ENCODE data around the gene PIGU.

The PIGU gene

DNA sequence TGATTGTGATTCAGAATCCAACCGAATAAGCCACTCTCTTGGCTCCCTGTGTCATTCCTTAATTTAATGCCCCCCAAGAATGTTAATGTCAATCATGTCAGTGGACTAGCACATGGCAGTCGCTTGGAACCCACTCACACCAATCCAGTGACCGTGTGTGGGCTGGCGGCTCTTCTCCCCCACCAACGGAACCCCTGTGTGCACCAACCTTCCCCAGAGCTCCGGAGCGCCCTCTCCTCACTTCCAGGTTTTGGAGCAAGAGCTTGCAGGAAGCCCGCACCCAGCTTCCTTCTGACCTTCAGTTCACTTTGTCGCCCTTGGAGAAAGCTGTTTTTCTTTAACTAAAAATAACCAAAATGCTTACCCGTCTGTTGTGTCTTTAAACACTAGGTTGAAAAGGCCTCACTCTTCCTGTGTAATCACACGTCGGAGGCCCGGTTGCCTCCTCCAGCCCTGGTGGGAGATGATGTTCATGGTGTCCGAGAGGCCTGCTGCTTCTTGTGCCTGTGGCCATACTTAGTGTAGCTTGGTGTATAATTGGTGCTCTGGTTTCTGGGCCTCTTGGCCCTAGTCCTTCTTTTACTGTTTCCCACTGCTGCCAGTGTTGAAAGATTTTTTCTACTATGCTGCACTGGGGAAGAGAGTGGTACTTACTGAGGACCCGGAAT lies 136.2 kb downstream of the PIGU start:
- Histone ChIP-seq H3K4me3 (ENCODE audit: extremely low read depth, insufficient read depth, low read length, poor library complexity, severe bottlenecking) (no peak overlapping the region), H3K9me3 (ENCODE audit: control insufficient read depth, low read length) (no peaks in the 10 kb centered on the region), H3K36me3 (ENCODE audit: control insufficient read depth, insufficient read depth, low read length) (peaks cover 49% of the 10 kb centered on the region), H3K4me1 (ENCODE audit: control insufficient read depth, insufficient read depth, low read length, poor library complexity, severe bottlenecking) (no peaks in the 10 kb centered on the region), H3K27ac (ENCODE audit: low read depth, low read length, severe bottlenecking) (no peak overlapping the region)
- 91 to 97% methylated on average over 10 to 14 of the region's 15 CpGs for WGBS, 2 experiments (ENCODE audit: insufficient coverage in 2 of 2)

GRCh38 chr20:34539756-34540155 lies 137.1 kb downstream of the PIGU start:
- Histone ChIP-seq H3K27ac (ENCODE audit: low read depth, low read length, severe bottlenecking) (no peak overlapping the region), H3K36me3 (ENCODE audit: control insufficient read depth, insufficient read depth, low read length) (peaks cover 59% of the 10 kb centered on the region), H3K4me1 (ENCODE audit: control insufficient read depth, insufficient read depth, low read length, poor library complexity, severe bottlenecking) (no peaks in the 10 kb centered on the region), H3K9me3 (ENCODE audit: control insufficient read depth, low read length) (no peaks in the 10 kb centered on the region), H3K4me3 (ENCODE audit: extremely low read depth, insufficient read depth, low read length, poor library complexity, severe bottlenecking) (no peak overlapping the region)
- 80 to 91% methylated on average over 4 to 5 of the region's 8 CpGs for WGBS, 2 experiments (ENCODE audit: insufficient coverage in 2 of 2)

GRCh38 chr20:34538671-34539123 lies 138.2 kb downstream of the PIGU start:
- H3K36me3 ChIP-seq (ENCODE audit: control insufficient read depth, insufficient read depth, low read length) = peaks cover 70% of the 10 kb centered on the region

GRCh38 chr20:34537651-34538050 lies 139.2 kb downstream of the PIGU start:
- 94 to 99% methylated on average over 5 to 6 of the region's 8 CpGs for WGBS, 2 experiments (ENCODE audit: insufficient coverage in 2 of 2)

More at GRCh38 chr20:34538671-34539123, 138.2 kb downstream of the PIGU start:
- Histone ChIP-seq H3K27ac (ENCODE audit: low read depth, low read length, severe bottlenecking) (no peak overlapping the region), H3K4me1 (ENCODE audit: control insufficient read depth, insufficient read depth, low read length, poor library complexity, severe bottlenecking) (no peaks in the 10 kb centered on the region), H3K9me3 (ENCODE audit: control insufficient read depth, low read length) (no peaks in the 10 kb centered on the region), H3K4me3 (ENCODE audit: extremely low read depth, insufficient read depth, low read length, poor library complexity, severe bottlenecking) (no peak overlapping the region)
- WGBS, 2 experiments (ENCODE audit: insufficient coverage in 2 of 2) = 22 to 79% methylated on average over 2 to 3 of the region's 5 CpGs

GRCh38 chr20:34536798-34537394 lies 140.0 kb downstream of the PIGU start:
- Histone ChIP-seq H3K27ac (ENCODE audit: low read depth, low read length, severe bottlenecking) (no peak overlapping the region), H3K4me1 (ENCODE audit: control insufficient read depth, insufficient read depth, low read length, poor library complexity, severe bottlenecking) (no peaks in the 10 kb centered on the region), H3K9me3 (ENCODE audit: control insufficient read depth, low read length) (no peaks in the 10 kb centered on the region), H3K36me3 (ENCODE audit: control insufficient read depth, insufficient read depth, low read length) (peaks cover 86% of the 10 kb centered on the region), H3K4me3 (ENCODE audit: extremely low read depth, insufficient read depth, low read length, poor library complexity, severe bottlenecking) (no peak overlapping the region)
- WGBS, 2 experiments (ENCODE audit: insufficient coverage in 2 of 2) = 85 to 88% methylated on average over 7 to 9 of the region's 10 CpGs

More at GRCh38 chr20:34537651-34538050, 139.2 kb downstream of the PIGU start:
- Histone ChIP-seq H3K9me3 (ENCODE audit: control insufficient read depth, low read length) (no peaks in the 10 kb centered on the region), H3K4me1 (ENCODE audit: control insufficient read depth, insufficient read depth, low read length, poor library complexity, severe bottlenecking) (no peaks in the 10 kb centered on the region), H3K36me3 (ENCODE audit: control insufficient read depth, insufficient read depth, low read length) (peaks cover 79% of the 10 kb centered on the region), H3K4me3 (ENCODE audit: extremely low read depth, insufficient read depth, low read length, poor library complexity, severe bottlenecking) (no peak overlapping the region), H3K27ac (ENCODE audit: low read depth, low read length, severe bottlenecking) (no peak overlapping the region)

GRCh38 chr20:34535857-34536256 lies 141.0 kb downstream of the PIGU start:
- no peaks in the 10 kb centered on the region for H3K4me1 ChIP-seq (ENCODE audit: control insufficient read depth, insufficient read depth, low read length, poor library complexity, severe bottlenecking)
- 86 to 94% methylated on average over 2 of the region's 2 CpGs for WGBS, 2 experiments (ENCODE audit: insufficient coverage in 2 of 2)
- H3K36me3 ChIP-seq (ENCODE audit: control insufficient read depth, insufficient read depth, low read length) = peaks cover 86% of the 10 kb centered on the region
- H3K9me3 ChIP-seq (ENCODE audit: control insufficient read depth, low read length) = no peaks in the 10 kb centered on the region
- H3K4me3 ChIP-seq (ENCODE audit: extremely low read depth, insufficient read depth, low read length, poor library complexity, severe bottlenecking) = no peak overlapping the region
- no peak overlapping the region for H3K27ac ChIP-seq (ENCODE audit: low read depth, low read length, severe bottlenecking)

DNA sequence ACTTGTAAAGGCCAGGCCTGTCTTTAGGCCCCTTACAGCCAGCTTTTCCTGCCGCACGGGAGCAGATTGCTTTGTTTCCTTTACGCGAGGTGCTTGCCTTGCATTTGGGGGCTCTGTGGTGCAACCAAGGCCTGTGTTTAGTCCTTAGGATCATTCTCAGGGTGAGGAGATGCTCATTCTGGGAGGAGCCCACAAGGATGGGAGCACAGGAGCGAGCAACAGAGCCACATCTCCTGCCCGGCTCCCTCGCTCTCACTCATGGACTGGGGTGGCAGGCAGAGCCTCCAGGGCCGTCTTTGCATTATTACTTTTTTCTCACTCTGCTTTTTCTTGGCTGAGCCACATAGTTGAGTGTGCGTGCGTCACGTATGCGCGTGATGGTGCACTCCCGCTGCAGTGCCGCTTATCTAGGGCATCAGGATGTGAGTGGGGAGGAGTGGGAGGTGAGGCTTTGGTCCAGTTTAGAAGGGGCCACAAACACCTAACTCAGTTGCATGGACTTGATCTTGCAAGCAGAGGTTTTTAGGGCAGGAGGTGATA lies 141.5 kb downstream of the PIGU start:
- 92 to 99% methylated on average over 9 to 13 of the region's 15 CpGs for WGBS, 2 experiments (ENCODE audit: insufficient coverage in 2 of 2)
- peaks cover 86% of the 10 kb centered on the region for H3K36me3 ChIP-seq (ENCODE audit: control insufficient read depth, insufficient read depth, low read length)
- H3K27ac ChIP-seq (ENCODE audit: low read depth, low read length, severe bottlenecking) = no peak overlapping the region
- no peak overlapping the region for H3K4me3 ChIP-seq (ENCODE audit: extremely low read depth, insufficient read depth, low read length, poor library complexity, severe bottlenecking)
- H3K4me1 ChIP-seq (ENCODE audit: control insufficient read depth, insufficient read depth, low read length, poor library complexity, severe bottlenecking) = no peaks in the 10 kb centered on the region
- no peaks in the 10 kb centered on the region for H3K9me3 ChIP-seq (ENCODE audit: control insufficient read depth, low read length)

- Histone ChIP-seq H3K9me3 (ENCODE audit: control insufficient read depth, low read length) (no peaks in the 10 kb centered on the region), H3K27ac (ENCODE audit: low read depth, low read length, severe bottlenecking) (no peak overlapping the region), H3K4me1 (ENCODE audit: control insufficient read depth, insufficient read depth, low read length, poor library complexity, severe bottlenecking) (no peaks in the 10 kb centered on the region), H3K4me3 (ENCODE audit: extremely low read depth, insufficient read depth, low read length, poor library complexity, severe bottlenecking) (no peak overlapping the region), H3K36me3 (ENCODE audit: control insufficient read depth, insufficient read depth, low read length) (peaks cover 86% of the 10 kb centered on the region)
- WGBS, 2 experiments (ENCODE audit: insufficient coverage in 2 of 2) = 96% methylated on average over 11 of the region's 15 CpGs
Measured at GRCh38 chr20:34534391-34535165, 142.3 kb downstream of the PIGU start.

DNA sequence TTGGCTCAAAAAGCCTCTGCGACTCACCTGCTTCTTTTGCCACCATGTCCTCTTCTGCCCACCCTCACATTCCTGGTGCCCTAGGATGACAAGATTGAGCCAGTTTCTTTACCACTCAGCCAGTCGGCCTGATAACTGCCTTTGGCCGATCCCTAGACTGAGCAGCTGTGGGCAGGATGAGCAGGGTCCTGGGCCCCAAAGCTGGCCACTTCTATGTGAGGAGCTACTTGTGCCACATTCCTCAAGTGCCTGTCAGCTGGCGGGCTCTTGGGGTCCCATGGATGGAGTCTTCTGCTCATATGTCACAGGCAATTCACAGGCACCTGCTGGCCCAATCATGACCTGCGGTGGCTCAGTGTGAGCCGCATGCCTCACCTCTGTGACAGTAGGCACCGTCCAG lies 144.1 kb downstream of the PIGU start:
- Histone ChIP-seq H3K9me3 (ENCODE audit: control insufficient read depth, low read length) (no peaks in the 10 kb centered on the region), H3K4me3 (ENCODE audit: extremely low read depth, insufficient read depth, low read length, poor library complexity, severe bottlenecking) (no peak overlapping the region), H3K36me3 (ENCODE audit: control insufficient read depth, insufficient read depth, low read length) (peaks cover 96% of the 10 kb centered on the region), H3K27ac (ENCODE audit: low read depth, low read length, severe bottlenecking) (no peak overlapping the region), H3K4me1 (ENCODE audit: control insufficient read depth, insufficient read depth, low read length, poor library complexity, severe bottlenecking) (peaks cover 2% of the 10 kb centered on the region)
- 93 to 98% methylated on average over 6 to 7 of the region's 7 CpGs for WGBS, 2 experiments (ENCODE audit: insufficient coverage in 2 of 2)

DNA sequence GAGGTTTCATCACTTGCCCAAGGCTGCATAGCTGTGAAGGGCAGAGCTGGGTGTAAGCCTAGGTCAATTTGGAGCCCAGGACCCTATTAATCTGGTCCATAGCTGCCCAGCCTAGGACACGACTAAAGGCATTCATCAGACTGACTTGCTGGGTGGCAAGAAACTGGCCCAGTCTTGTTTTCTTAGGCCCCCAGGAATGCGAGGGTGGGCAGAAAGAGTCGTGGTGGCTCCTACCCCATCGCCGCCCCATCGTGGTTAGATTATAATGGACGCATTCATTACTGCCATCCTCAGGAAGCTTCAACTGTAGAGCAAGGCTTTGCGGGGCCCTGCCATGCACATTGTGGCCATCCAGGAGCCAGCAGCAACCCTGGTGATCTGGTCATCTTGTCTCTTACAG lies 144.6 kb downstream of the PIGU start:
- Histone ChIP-seq H3K9me3 (ENCODE audit: control insufficient read depth, low read length) (no peaks in the 10 kb centered on the region), H3K36me3 (ENCODE audit: control insufficient read depth, insufficient read depth, low read length) (peaks cover 96% of the 10 kb centered on the region)
- WGBS, 2 experiments (ENCODE audit: insufficient coverage in 2 of 2) = 93 to 97% methylated on average over 8 of the region's 8 CpGs

More for the DNA sequence above, 144.6 kb downstream of the PIGU start:
- Histone ChIP-seq H3K4me1 (ENCODE audit: control insufficient read depth, insufficient read depth, low read length, poor library complexity, severe bottlenecking) (peaks cover 5% of the 10 kb centered on the region), H3K4me3 (ENCODE audit: extremely low read depth, insufficient read depth, low read length, poor library complexity, severe bottlenecking) (no peak overlapping the region), H3K27ac (ENCODE audit: low read depth, low read length, severe bottlenecking) (no peak overlapping the region)
